GM23248 (cell line): ENCODE results near the gene TRIM2.

ENCODE experiments used
- EZH2 ChIP-seq: fragments of 200-600 bp; sonication (generic); IDR thresholded peaks from 2 replicates; pipeline ENCODE4 v1.6.1; 2018; ENCODE audit warnings: antibody characterized with exemption, mild to moderate bottlenecking; ENCODE audit not compliant: insufficient read depth, poor library complexity, severe bottlenecking
- EZH2phosphoT487 ChIP-seq: fragments of 200-600 bp; sonication (generic); IDR thresholded peaks from 2 replicates; pipeline ENCODE4 v1.6.1; 2018; ENCODE audit warnings: antibody characterized with exemption, moderate library complexity, mild to moderate bottlenecking, low read depth; ENCODE audit not compliant: insufficient read depth

- TF ChIP-seq EZH2 (no peak), EZH2phosphoT487 (no peak)
These were observed 5.2 kb downstream of the TRIM2 start for GRCh38 chr4:153209410-153209809.
